GM12873 (cell line): Measurements from ENCODE around the gene PLPPR3.

Experiments used
- TF ChIP-seq, protein P1 (sequence below): IDR thresholded peaks from 2 replicates; pipeline ENCODE4 v1.5.1; 2012; ENCODE audit warnings: low read depth, mild to moderate bottlenecking, moderate library complexity, low read length, control low read depth; ENCODE audit not compliant: insufficient read depth; ENCODE audit errors: missing control alignments

PLPPR3 gene

DNA sequence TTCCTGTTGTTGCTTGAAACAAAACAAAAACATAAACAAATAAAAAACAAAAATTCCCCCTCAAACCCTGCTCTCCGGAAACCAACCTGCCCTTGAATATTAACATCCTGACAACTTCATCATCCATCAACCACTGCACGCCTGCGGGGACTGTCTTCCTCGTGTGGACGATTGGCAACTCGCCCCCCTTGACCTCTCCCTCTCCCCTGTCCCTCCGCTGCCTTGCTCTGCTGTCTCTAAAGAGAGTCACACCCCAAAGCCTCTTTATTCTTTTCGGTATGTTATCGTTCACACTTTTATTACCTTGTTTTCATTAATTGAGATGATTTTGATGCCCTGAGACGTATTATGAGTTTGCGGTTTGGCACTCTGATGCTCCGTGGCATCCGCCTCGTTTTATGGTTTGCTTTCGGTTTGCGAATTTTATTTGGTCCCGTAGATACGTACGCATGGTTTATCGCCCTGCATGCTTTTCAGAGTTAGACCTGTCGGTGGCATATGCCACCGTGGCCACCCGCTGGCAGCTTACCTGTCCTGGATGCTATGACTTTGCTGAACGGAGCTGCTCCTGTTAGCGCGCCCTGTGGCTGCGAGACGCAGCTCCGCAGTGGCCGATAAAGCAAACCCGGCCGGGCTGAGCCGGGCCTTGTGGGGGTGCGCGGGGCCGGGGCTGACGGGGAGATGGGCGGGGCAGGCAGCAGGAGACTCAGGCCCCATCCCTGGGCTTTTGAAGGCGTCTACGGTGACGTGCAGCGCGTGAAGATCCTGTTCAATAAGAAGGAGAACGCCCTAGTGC is 13.9 kb downstream of the PLPPR3 start:
- TF ChIP-seq, protein P1, sequence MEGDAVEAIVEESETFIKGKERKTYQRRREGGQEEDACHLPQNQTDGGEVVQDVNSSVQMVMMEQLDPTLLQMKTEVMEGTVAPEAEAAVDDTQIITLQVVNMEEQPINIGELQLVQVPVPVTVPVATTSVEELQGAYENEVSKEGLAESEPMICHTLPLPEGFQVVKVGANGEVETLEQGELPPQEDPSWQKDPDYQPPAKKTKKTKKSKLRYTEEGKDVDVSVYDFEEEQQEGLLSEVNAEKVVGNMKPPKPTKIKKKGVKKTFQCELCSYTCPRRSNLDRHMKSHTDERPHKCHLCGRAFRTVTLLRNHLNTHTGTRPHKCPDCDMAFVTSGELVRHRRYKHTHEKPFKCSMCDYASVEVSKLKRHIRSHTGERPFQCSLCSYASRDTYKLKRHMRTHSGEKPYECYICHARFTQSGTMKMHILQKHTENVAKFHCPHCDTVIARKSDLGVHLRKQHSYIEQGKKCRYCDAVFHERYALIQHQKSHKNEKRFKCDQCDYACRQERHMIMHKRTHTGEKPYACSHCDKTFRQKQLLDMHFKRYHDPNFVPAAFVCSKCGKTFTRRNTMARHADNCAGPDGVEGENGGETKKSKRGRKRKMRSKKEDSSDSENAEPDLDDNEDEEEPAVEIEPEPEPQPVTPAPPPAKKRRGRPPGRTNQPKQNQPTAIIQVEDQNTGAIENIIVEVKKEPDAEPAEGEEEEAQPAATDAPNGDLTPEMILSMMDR, result no peak

- TF ChIP-seq, protein P1, result no peak
Observed at GRCh38 chr19:806815-807421, 14.8 kb downstream of the PLPPR3 start.

GRCh38 chr19:805600-806550 is 15.9 kb downstream of the PLPPR3 start:
- TF ChIP-seq, protein P1, result no peak

DNA sequence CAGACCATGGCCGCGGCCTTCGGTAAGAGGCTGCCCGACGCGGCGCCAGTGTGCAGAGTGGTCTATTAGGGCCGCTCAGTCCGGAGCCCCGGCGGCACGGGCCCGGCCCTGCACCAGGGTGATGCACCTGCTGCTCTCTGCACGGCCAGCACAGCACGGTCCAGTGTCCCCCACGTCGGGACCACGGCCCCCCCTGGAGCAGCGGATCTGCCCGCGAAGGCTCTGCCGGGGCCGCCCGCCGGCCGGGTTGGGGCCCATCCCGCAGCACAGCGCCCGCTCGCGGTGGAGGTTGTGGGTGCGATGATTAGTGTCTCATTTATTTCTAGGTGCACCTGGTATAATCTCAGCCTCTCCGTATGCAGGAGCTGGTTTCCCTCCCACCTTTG is 16.6 kb downstream of the PLPPR3 start:
- TF ChIP-seq, protein P1, result no peak

DNA sequence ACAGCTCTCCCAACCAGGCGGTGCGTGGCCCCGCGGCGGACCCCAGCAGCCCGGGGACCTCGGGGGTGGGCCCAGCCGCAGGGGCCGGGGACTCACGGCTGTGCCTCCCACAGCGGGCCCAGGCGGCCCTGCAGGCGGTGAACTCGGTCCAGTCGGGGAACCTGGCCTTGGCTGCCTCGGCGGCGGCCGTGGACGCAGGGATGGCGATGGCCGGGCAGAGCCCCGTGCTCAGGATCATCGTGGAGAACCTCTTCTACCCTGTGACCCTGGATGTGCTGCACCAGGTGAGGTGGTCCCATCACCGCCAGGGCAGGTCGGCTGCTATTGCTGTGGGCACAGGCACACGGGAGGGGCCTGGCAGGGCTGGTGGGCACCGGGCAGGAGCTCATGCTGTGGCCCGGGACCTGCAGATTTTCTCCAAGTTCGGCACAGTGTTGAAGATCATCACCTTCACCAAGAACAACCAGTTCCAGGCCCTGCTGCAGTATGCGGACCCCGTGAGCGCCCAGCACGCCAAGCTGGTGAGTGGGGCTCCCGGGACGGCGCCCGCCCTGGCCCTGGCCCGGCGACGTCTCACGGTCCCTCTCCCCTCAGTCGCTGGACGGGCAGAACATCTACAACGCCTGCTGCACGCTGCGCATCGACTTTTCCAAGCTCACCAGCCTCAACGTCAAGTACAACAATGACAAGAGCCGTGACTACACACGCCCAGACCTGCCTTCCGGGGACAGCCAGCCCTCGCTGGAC is 17.2 kb downstream of the PLPPR3 start:
- TF ChIP-seq, protein P1, result no peak

GRCh38 chr19:803686-804418 is 17.9 kb downstream of the PLPPR3 start:
- TF ChIP-seq, protein P1, result no peak
